ENCODE measurements around the gene RERE.

The RERE gene

GRCh38 chr1:8339203-8339600 is 478.2 kb downstream of the RERE start:
- H3K9me3 ChIP-seq = no peaks in the 10 kb centered on the region
- no peak for TF ChIP-seq CTCF (IDR thresholded peaks at IDR 0.05)
- H3K27ac ChIP-seq = no peak overlapping the region
- no peak overlapping the region for H3K4me3 ChIP-seq (ENCODE audit: low read depth in 1 of 2, low read length in 1 of 2)
- no peaks in the 10 kb centered on the region for H3K4me1 ChIP-seq (ENCODE audit: control insufficient read depth in 1 of 2, insufficient read depth in 1 of 2, low read depth in 1 of 2, low read length in 1 of 2)
- no peaks in the 10 kb centered on the region for H3K36me3 ChIP-seq
- H3K27me3 ChIP-seq = no peaks in the 10 kb centered on the region

- Histone ChIP-seq H3K4me3 (ENCODE audit: low read depth in 1 of 2, low read length in 1 of 2) (no peak overlapping the region), H3K4me1 (ENCODE audit: control insufficient read depth in 1 of 2, insufficient read depth in 1 of 2, low read depth in 1 of 2, low read length in 1 of 2) (no peaks in the 10 kb centered on the region), H3K27ac (no peak overlapping the region), H3K9me3 (no peaks in the 10 kb centered on the region), H3K36me3 (no peaks in the 10 kb centered on the region), H3K27me3 (no peaks in the 10 kb centered on the region)
- TF ChIP-seq CTCF (IDR thresholded peaks at IDR 0.05) = no peak
These were observed 478.8 kb downstream of the RERE start for GRCh38 chr1:8338526-8339202.

DNA sequence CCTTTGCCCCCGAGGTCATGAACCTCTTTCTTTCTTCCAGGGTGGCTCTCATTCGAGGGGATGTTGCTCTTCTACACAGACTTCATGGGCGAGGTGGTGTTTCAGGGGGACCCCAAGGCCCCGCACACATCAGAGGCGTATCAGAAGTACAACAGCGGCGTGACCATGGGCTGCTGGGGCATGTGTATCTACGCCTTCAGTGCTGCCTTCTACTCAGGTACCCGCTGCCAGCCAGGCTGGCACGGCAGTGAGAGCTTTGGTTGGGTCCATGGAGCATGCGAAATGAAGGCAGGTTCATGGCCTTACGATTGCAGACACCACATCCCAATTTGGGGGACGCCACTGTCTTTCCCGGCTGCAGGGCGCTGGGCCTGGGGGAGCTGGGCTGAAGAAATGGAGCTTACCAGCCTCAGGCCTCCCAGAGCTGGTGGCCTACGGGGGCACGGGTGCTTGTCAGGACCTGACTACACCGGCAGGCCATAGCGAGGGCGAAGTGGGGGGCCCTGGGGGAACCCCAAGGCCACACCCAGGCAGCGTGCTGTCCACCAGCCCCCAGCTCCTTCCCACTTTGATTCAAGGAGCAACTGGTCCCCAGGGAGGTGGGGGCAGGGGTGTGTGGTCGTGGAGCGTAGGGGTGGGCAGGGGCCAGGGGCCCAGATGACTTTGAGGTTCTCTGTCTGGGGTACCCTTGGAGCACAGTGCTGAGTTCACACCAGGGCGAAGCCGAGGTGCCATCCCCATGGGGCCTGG is 479.5 kb downstream of the RERE start:
- Histone ChIP-seq H3K27me3 (no peaks in the 10 kb centered on the region), H3K4me1 (ENCODE audit: control insufficient read depth in 1 of 2, insufficient read depth in 1 of 2, low read depth in 1 of 2, low read length in 1 of 2) (no peaks in the 10 kb centered on the region), H3K27ac (no peak overlapping the region)

DNA sequence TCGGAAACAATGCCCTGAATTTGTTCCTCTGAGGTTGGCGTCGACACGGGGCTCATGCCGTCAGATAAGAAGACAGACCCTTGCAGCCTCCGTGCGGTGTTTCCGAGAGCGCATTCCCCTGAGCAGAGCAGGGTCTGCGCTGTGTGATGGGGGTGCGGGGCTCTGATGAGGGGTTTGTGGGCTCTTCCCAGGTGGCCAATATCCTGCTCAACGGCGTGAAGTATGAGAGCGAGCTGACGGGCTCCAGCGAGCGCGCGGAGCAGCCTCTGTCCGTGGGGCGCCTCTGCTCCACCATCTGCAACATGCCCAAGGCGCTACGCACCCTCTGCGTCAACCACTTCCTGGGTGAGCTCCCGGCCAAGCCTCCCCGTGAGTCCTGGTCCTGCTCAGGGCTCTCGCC is 482.2 kb downstream of the RERE start:
- Histone ChIP-seq H3K27ac (no peak overlapping the region), H3K27me3 (no peaks in the 10 kb centered on the region), H3K4me3 (ENCODE audit: low read depth in 1 of 2, low read length in 1 of 2) (no peak overlapping the region), H3K9me3 (no peaks in the 10 kb centered on the region), H3K36me3 (no peaks in the 10 kb centered on the region), H3K4me1 (ENCODE audit: control insufficient read depth in 1 of 2, insufficient read depth in 1 of 2, low read depth in 1 of 2, low read length in 1 of 2) (no peaks in the 10 kb centered on the region)
- no peak for TF ChIP-seq CTCF (IDR thresholded peaks at IDR 0.05)

More for the DNA sequence above, 479.5 kb downstream of the RERE start:
- Histone ChIP-seq H3K9me3 (no peaks in the 10 kb centered on the region), H3K4me3 (ENCODE audit: low read depth in 1 of 2, low read length in 1 of 2) (no peak overlapping the region), H3K36me3 (no peaks in the 10 kb centered on the region)
- no peak for TF ChIP-seq CTCF (IDR thresholded peaks at IDR 0.05)

GRCh38 chr1:8334106-8334851 is 483.2 kb downstream of the RERE start:
- no peak for TF ChIP-seq CTCF (IDR thresholded peaks at IDR 0.05)
- Histone ChIP-seq H3K4me1 (ENCODE audit: control insufficient read depth in 1 of 2, insufficient read depth in 1 of 2, low read depth in 1 of 2, low read length in 1 of 2) (no peaks in the 10 kb centered on the region), H3K27ac (no peak overlapping the region), H3K27me3 (no peaks in the 10 kb centered on the region), H3K4me3 (ENCODE audit: low read depth in 1 of 2, low read length in 1 of 2) (no peak overlapping the region), H3K9me3 (no peaks in the 10 kb centered on the region), H3K36me3 (no peaks in the 10 kb centered on the region)

Data from neutrophil (primary cell).